Measurements from ENCODE around the gene CASK. TPM values are rescaled to one million over a fixed set of nuclear protein-coding genes. Genes with fewer than 3 reads are reported as not detected.

CASK gene
- total RNA-seq, 4 donors from 2014 or later = 34.3 to 52.8 (median 40.7) TPM

- no peaks in the 10 kb centered on the region for H3K9me3 ChIP-seq
- no peak overlapping the region for H3K27ac ChIP-seq
- H3K4me3 ChIP-seq = no peak overlapping the region
- TF ChIP-seq EP300 (IDR thresholded peaks at IDR 0.05) = no peak
- no peak for TF ChIP-seq POLR2A (IDR thresholded peaks at IDR 0.05)
- TF ChIP-seq CTCF (IDR thresholded peaks at IDR 0.05) = no peak
- no peak for DNase-seq (ENCODE audit: low spot score in 2 of 2)
- 81 to 84% methylated on average over 11 to 13 of the region's 13 CpGs for WGBS, 2 donors
- peaks cover 0 to 8% (median 0%) of the 10 kb centered on the region in 4 donors for H3K4me1 ChIP-seq
- peaks cover 0 to 6% of the 10 kb centered on the region in 2 donors for H3K27me3 ChIP-seq
- no peaks in the 10 kb centered on the region for H3K36me3 ChIP-seq
Observed at GRCh38 chrX:41480508-41481260, 442.7 kb downstream of the CASK start.

GRCh38 chrX:41478381-41478911 is 444.9 kb downstream of the CASK start:
- no peak overlapping the region for H3K27ac ChIP-seq
- H3K9me3 ChIP-seq = no peaks in the 10 kb centered on the region
- no peak for DNase-seq (ENCODE audit: low spot score in 2 of 2)

GRCh38 chrX:41475591-41476241 is 447.6 kb downstream of the CASK start:
- 17 to 37% methylated on average over 8 to 12 of the region's 12 CpGs for WGBS, 2 donors
- peaks cover 0 to 14% (median 0%) of the 10 kb centered on the region in 4 donors for H3K4me1 ChIP-seq
- no peak for DNase-seq (ENCODE audit: low spot score in 2 of 2)
- no peaks in the 10 kb centered on the region for H3K9me3 ChIP-seq
- H3K27me3 ChIP-seq = no peaks in the 10 kb centered on the region
- H3K36me3 ChIP-seq = no peaks in the 10 kb centered on the region
- H3K27ac ChIP-seq = peak overlapping the region in 2 of 4 donors; percentile 37 to 43
- H3K4me3 ChIP-seq = no peak overlapping the region
- TF ChIP-seq CTCF (IDR thresholded peaks at IDR 0.05) (no peak), POLR2A (IDR thresholded peaks at IDR 0.05) (no peak), EP300 (IDR thresholded peaks at IDR 0.05) (no peak)

More at GRCh38 chrX:41478381-41478911, 444.9 kb downstream of the CASK start:
- peaks cover 0 to 14% (median 0%) of the 10 kb centered on the region in 4 donors for H3K4me1 ChIP-seq
- TF ChIP-seq EP300 (IDR thresholded peaks at IDR 0.05) = no peak
- TF ChIP-seq POLR2A (IDR thresholded peaks at IDR 0.05) = no peak
- no peak for TF ChIP-seq CTCF (IDR thresholded peaks at IDR 0.05)
- H3K36me3 ChIP-seq = no peaks in the 10 kb centered on the region
- peaks cover 0 to 6% of the 10 kb centered on the region in 2 donors for H3K27me3 ChIP-seq
- 59 to 63% methylated on average over 6 of the region's 6 CpGs for WGBS, 2 donors
- H3K4me3 ChIP-seq = no peak overlapping the region

- DNase-seq (ENCODE audit: low spot score in 2 of 2) = no peak
- H3K9me3 ChIP-seq = no peaks in the 10 kb centered on the region
- H3K36me3 ChIP-seq = no peaks in the 10 kb centered on the region
- H3K27me3 ChIP-seq = no peaks in the 10 kb centered on the region
- TF ChIP-seq EP300 (IDR thresholded peaks at IDR 0.05) = no peak
- no peak for TF ChIP-seq CTCF (IDR thresholded peaks at IDR 0.05)
- TF ChIP-seq POLR2A (IDR thresholded peaks at IDR 0.05) = no peak
- no peak overlapping the region for H3K4me3 ChIP-seq
- peaks cover 0 to 14% (median 0%) of the 10 kb centered on the region in 4 donors for H3K4me1 ChIP-seq
- WGBS, 2 donors = 13 to 46% methylated on average over 6 of the region's 6 CpGs
- peak overlapping the region in 2 of 4 donors; percentile 37 to 43 for H3K27ac ChIP-seq
Observed at GRCh38 chrX:41475191-41475590, 448.2 kb downstream of the CASK start.

GRCh38 chrX:41474726-41475100 is 448.6 kb downstream of the CASK start:
- peak overlapping the region in 2 of 4 donors; percentile 37 to 43 for H3K27ac ChIP-seq
- H3K36me3 ChIP-seq = no peaks in the 10 kb centered on the region
- 60 to 75% methylated on average over 1 to 8 of the region's 16 CpGs for WGBS, 2 donors
- no peaks in the 10 kb centered on the region for H3K9me3 ChIP-seq
- DNase-seq (ENCODE audit: low spot score in 2 of 2) = no peak
- TF ChIP-seq EP300 (IDR thresholded peaks at IDR 0.05) = no peak
- TF ChIP-seq POLR2A (IDR thresholded peaks at IDR 0.05) = no peak
- TF ChIP-seq CTCF (IDR thresholded peaks at IDR 0.05) = no peak
- no peak overlapping the region for H3K4me3 ChIP-seq
- no peaks in the 10 kb centered on the region for H3K27me3 ChIP-seq
- peaks cover 0 to 14% (median 0%) of the 10 kb centered on the region in 4 donors for H3K4me1 ChIP-seq

Data from tibial nerve (tissue), 4 donors.